Lower lobe of right lung (tissue), 2 donors: ENCODE data around the gene ITPKB. TPM values are rescaled to one million over a fixed set of nuclear protein-coding genes. Genes with fewer than 3 reads are reported as not detected.

Source experiments
- ATAC-seq, 2 donors: fragments of 200-7000 bp; cut with Tn5 transposase; one replicate each; pipeline ENCODE4 v1.9.1; 2020 to 2022; ENCODE audit warnings: mild to moderate bottlenecking in 2 of 2, moderate library complexity in 2 of 2
- DNase-seq: peaks from one replicate; pipeline ENCODE4 v3.0.0-alpha.2; 2020
- H3K27ac ChIP-seq: fragments of 200-600 bp; one replicate; pipeline ENCODE4 v1.8.0; 2022
- H3K27me3 ChIP-seq: fragments of 200-600 bp; one replicate; pipeline ENCODE4 v1.8.0; 2022; ENCODE audit warnings: low read depth
- H3K36me3 ChIP-seq: fragments of 200-600 bp; one replicate; pipeline ENCODE4 v1.8.0; 2022; ENCODE audit warnings: mild to moderate bottlenecking
- H3K4me1 ChIP-seq: fragments of 200-600 bp; one replicate; pipeline ENCODE4 v1.8.0; 2022
- H3K4me3 ChIP-seq: fragments of 200-600 bp; one replicate; pipeline ENCODE4 v1.8.0; 2022; ENCODE audit warnings: mild to moderate bottlenecking
- H3K9me3 ChIP-seq: fragments of 200-600 bp; one replicate; pipeline ENCODE4 v1.8.0; 2022
- intact Hi-C: fragments of 100-400 bp; cut with DNase I; formaldehyde crosslinking; loops from one replicate; pipeline ENCODE4 v1.11.0; 2022
- total RNA-seq: library from RNA; stranded (reverse); fragmentation: NEBNext Ultra II Directional; extraction: Animal tissue kit (Norgen Biotek cat#: 25700); gene quantifications from one replicate; pipeline ENCODE4 v1.2.1, GENCODE V29; 2021
- TF ChIP-seq, protein P1 (sequence below): fragments of 200-600 bp; IDR thresholded peaks from one replicate; pipeline ENCODE4 v1.8.0; 2022; ENCODE audit warnings: antibody characterized with exemption, mild to moderate bottlenecking
- donor health status: DM: no; HTN: yes; CAD: no; lungs with severe emphysema.

ITPKB gene
- total RNA-seq, 1 donor from 2014 or later, result 42.3 TPM

DNA sequence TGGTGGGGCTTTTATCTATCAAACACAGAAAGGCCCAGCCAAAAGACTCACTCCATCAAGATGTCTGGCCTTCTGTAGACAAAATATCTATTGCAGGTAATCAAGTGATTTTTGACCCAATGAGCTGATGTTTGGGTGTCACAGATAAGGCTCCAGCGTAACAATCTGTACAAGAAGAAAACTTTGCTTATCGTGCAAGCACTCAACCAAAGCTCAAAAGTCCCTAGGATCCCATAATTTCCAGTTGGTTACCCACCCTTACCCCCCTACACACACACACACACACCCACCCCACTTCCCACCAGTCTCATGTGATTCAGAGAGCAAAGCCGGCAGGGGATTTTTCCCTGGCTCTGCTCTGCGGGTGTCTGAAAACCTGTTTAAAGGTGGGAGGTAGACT is 5.8 kb downstream of the ITPKB start:
- intact Hi-C loops, result no loop called here
- H3K27me3 ChIP-seq, result no peaks in the 10 kb centered on the region
- DNase-seq (no peak), ATAC-seq (no peak)
- peaks cover 39% of the 10 kb centered on the region for H3K36me3 ChIP-seq
- H3K4me1 ChIP-seq, result peaks cover 83% of the 10 kb centered on the region
- peak overlapping the region; percentile 98 for H3K4me3 ChIP-seq
- no peak overlapping the region for H3K27ac ChIP-seq
- TF ChIP-seq, protein P1, sequence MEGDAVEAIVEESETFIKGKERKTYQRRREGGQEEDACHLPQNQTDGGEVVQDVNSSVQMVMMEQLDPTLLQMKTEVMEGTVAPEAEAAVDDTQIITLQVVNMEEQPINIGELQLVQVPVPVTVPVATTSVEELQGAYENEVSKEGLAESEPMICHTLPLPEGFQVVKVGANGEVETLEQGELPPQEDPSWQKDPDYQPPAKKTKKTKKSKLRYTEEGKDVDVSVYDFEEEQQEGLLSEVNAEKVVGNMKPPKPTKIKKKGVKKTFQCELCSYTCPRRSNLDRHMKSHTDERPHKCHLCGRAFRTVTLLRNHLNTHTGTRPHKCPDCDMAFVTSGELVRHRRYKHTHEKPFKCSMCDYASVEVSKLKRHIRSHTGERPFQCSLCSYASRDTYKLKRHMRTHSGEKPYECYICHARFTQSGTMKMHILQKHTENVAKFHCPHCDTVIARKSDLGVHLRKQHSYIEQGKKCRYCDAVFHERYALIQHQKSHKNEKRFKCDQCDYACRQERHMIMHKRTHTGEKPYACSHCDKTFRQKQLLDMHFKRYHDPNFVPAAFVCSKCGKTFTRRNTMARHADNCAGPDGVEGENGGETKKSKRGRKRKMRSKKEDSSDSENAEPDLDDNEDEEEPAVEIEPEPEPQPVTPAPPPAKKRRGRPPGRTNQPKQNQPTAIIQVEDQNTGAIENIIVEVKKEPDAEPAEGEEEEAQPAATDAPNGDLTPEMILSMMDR, result no peak
- H3K9me3 ChIP-seq, result no peaks in the 10 kb centered on the region

DNA sequence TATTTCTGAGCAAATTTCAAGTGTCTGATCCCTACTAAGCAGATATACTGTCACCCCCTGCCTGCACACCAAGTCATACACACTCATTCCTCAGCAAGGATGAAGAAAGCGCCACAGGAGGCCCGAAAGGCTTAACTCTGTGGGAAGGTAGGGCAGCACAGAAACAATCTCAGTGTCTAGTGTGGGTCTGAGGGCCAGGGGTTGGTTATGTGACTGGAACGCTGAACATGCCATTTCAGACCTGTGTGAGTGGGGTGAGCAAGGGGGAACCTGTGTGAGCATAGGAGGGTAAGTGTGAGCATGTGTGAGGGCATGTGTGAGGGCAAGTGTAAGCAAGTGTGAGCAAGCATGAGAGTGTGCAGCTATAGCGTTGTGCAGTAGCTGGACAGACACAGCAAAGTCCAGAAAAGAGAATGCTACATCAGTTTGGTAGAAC is 6.2 kb downstream of the ITPKB start:
- TF ChIP-seq, protein P1, result no peak
- intact Hi-C loops, result no loop called here
- Histone ChIP-seq H3K9me3 (no peaks in the 10 kb centered on the region), H3K27me3 (no peaks in the 10 kb centered on the region), H3K4me3 (peak overlapping the region; percentile 98), H3K4me1 (peaks cover 87% of the 10 kb centered on the region), H3K27ac (no peak overlapping the region), H3K36me3 (peaks cover 43% of the 10 kb centered on the region)
- ATAC-seq, result no peak
- no peak for DNase-seq

DNA sequence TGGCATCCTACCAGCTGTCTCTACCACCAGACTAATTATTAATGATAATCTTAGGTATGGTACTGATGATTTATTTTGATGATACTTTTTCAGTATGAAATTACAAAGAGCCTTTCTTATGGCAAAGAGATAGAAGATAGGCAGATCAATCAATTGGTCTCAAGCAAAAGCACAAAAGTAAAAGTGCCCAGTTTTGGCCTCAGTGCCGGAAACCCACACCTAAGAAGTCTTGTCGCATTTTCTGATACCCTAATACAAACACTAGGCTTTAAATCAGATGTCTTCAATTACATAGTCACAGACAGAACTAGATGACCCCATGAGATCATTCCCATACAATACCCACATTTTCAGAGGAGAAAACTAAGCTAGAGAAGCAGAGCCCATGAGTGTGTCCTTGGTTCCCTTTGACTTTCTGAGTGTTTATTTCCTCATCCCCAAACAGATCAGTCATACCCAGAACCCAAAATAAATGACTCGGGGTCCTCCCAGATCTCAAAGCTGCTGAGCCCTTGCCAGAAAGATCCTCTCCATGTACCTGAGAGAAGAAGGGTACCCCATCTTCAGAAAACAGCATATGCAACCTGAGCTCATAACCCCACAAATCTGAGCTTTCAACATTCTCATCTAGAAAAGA is 7.7 kb downstream of the ITPKB start:
- Histone ChIP-seq H3K4me1 (peaks cover 94% of the 10 kb centered on the region), H3K27me3 (no peaks in the 10 kb centered on the region), H3K36me3 (peaks cover 38% of the 10 kb centered on the region), H3K27ac (no peak overlapping the region), H3K9me3 (no peaks in the 10 kb centered on the region), H3K4me3 (peak overlapping the region; percentile 9)
- intact Hi-C loops, result no loop called here
- DNase-seq (no peak), ATAC-seq (no peak)
- TF ChIP-seq, protein P1, result no peak

DNA sequence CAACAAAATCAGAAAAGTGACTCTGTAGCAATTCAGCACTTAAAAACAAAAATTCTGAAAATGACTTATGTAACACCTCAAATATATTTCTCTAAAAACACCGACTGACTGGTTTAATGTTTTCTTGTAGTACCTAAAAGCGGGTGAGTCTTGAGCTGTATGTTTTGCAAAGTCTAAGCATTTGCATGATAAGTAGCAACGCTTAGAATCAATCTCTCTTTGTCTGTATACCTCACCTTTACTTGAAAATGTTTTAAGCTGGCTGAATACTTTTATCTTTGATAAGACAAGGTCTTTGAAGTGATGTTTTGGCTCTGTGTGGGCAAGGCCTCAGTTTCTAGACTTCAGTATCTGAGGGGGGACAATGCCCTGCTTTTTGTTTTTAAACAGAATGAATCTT is 8.2 kb downstream of the ITPKB start:
- no peak overlapping the region for H3K4me3 ChIP-seq
- peaks cover 33% of the 10 kb centered on the region for H3K36me3 ChIP-seq
- intact Hi-C loops, result no loop called here
- TF ChIP-seq, protein P1, result no peak
- H3K9me3 ChIP-seq, result no peaks in the 10 kb centered on the region
- no peaks in the 10 kb centered on the region for H3K27me3 ChIP-seq
- H3K4me1 ChIP-seq, result peaks cover 94% of the 10 kb centered on the region
- no peak overlapping the region for H3K27ac ChIP-seq
- DNase-seq (no peak), ATAC-seq (no peak)

DNA sequence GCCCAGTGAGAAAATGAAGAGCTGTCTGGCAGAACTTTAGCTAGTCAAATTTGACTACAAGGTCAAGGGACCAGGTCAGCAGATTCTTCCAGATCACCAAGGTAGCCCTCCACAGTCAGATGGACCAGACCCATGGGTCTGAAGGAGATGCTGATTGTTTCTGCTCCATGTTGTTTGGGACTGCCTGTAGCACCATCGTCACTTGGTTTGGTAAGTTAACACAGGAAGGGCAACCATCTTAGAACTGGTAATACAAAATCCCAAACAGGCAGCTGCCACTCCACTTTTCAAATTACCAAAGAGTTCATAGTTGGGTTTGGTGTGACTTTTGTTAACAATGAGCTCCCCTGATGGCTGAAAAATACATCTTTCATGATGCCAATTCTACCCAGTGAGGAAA is 9.0 kb downstream of the ITPKB start:
- ATAC-seq (no peak), DNase-seq (no peak)
- H3K4me3 ChIP-seq, result no peak overlapping the region
- H3K36me3 ChIP-seq, result peaks cover 25% of the 10 kb centered on the region
- intact Hi-C loops, result no loop called here
- no peaks in the 10 kb centered on the region for H3K27me3 ChIP-seq
- peaks cover 94% of the 10 kb centered on the region for H3K4me1 ChIP-seq
- H3K27ac ChIP-seq, result no peak overlapping the region
- no peaks in the 10 kb centered on the region for H3K9me3 ChIP-seq
- TF ChIP-seq, protein P1, result no peak
